SHP77 treated with DMSO at 0.1 percent for 48 hours (cell line): ENCODE results near the gene ALKBH2.
"Not testable (repeated sequence)": the region's sequence is repeated elsewhere in the genome, so short reads cannot be mapped to it uniquely, and the experiment has no call there.

Source experiments
- DNase-seq: peaks from one replicate; lab custom pipeline; 2025; lab: John Stamatoyannopoulos, UW

The ALKBH2 gene

GRCh38 chr12:109065853-109066193 is 27.4 kb downstream of the ALKBH2 start:
- no peak for DNase-seq

DNA sequence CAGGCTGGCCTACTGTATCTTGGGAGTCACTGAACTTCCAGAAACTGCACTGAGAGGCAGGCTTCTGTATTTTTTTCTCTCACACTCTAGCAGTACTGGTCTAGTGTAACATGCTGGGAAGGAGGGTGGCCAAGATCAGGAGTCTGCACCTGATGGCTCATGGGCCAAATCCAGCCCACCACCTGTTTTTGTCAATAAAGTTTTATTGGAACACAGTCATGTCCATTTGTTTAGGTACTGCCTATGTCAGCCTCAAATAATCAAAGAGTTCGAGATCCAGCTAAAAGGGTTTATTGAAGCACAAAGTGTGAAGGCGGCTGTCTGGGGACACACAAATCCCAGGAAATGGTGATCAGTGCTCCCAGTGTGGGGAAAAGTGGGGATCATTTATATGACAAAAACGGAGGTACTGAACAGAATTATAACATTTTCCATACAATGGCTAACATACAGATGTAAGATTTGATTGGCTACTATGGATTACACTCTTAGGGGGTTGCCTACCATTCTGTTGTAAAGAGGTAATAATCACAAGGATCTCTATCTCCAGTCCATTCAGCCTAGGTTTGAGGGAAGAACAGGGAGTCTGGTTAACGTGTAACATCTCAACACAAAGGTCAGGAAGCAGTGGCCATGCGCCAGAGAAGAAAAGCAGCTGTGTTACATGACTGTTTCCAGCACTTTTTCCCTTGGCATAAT is 28.0 kb downstream of the ALKBH2 start:
- DNase-seq, result no peak

DNA sequence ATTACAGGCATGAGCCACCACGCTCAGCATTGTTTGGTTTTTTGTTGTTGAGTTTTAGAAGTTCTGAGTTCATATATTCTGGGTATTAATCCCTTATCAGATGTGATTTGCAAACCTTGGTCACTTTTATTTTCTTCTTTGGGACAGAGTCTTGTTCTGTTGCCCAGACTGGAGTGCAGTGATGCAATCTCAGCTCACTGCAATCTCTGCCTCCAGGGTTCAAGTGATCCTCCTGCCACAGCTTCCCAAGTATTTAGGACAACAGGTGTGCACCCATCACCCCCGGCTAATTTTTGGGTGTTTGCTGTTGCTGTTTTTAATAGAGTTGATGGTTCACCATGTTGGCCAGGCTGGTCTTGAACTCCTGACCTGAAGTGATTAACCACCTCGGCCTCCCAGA is 29.1 kb downstream of the ALKBH2 start:
- DNase-seq, result no peak

DNA sequence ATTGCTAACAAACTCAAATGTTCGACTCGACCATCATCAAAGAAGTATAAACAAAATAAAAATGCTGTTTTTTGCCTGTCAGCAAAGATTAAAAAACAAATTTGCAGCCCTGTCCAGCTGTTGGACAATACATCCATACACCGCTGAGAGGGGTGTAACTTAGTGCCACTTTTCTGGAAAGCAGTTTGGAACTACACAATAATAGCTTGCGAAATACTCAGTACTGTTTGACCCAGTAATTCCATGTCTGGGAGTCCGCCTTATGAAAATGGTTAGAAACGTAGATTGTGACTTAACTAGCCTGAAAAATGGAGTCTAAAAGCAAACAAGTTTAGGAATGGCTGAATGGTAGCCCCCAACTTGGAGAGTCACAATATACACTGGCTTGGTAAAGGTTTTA is 34.5 kb downstream of the ALKBH2 start:
- DNase-seq, result no peak

DNA sequence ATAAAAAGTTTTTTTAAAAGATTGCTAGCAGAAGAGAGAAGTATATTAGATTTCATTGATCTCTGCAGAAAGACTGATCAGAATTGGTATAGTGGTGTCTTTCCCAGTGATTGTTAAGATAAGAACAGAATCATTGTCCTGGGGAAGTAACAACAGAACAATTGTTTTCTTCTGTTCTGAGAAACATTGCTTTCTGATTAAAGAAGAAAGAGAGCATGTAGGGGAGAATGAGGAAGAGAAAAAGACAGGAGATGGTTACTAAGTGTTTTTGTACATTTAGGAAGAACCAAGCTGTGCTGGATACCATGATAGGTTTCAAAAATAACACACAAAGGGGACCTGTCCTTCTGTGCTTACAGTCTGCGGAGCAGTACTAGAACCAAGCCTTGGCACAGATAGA is 35.9 kb downstream of the ALKBH2 start:
- DNase-seq, result no peak

DNA sequence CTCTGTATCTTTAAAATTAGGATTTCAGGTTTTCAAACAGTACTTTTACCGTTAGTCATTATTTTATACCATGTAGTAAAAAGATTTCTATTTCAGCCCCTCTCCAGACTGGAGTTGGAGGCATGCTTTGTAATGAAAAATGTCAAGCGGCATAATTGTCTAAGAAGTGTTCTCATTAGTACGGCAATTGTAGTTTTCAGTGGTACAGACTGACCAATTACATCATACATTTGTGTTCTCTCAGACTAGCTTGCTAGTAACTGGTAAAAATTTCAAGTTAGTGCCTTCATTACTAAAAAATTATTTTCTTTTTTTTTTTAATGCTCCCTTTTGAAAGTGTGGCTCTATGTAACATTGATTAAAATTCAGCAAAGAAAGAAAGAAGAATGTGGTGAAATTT is 36.4 kb downstream of the ALKBH2 start:
- DNase-seq, result no peak

DNA sequence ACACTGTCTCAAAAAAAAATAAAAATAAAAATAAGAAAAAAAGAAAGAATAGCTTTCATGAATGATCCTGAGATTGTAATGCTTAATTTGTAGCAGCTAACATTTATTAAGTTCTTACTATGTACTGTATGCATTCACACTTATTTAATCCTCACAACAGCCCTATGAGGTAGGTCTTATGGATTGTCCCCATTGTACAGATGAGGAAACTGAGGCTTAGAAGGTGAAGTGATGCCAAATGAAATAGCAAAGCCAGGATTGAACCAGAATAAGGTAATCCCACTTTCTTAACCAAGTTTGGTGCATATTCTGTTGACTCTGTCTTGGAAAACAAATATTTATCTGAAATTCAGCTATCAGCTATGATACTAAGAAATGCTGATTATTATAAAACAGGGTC is 38.8 kb downstream of the ALKBH2 start:
- DNase-seq, result no peak

- not testable (repeated sequence) for DNase-seq
Observed at GRCh38 chr12:109054124-109054513, 39.2 kb downstream of the ALKBH2 start.

DNA sequence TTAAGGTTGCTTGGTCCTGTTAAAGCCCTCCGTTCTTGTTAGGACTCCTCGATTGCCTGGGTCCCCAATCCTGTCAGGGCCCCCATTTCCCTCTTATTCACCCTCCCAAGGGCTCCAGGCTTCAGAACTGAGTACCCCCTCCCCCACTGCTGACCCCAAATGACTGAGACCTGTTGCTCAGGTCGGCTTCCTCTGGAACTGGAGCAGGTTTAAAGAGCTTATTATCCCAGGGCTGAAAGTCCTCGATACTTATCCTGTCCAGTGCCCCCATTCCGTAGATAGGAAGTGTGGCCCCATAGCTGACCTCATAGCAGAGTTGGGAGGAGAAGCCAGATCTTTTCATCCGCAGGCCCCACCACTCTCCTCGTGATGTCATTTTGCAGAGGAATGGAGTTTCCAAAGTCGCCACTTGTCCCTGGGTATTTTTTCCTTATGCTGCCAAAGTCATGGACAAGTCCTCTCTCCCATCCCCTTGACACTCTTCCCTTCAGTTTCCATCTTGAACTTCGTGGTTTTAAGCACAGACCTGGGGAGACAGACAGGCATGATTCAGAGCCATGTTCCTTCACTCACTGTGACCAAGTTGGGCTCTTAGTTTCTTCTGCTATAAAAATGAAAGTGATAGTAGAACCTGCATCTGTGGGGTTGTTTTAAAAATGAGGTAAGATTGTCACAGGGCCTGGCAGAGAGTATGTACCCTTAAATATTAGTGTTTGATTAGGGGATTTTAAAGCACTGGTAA is 39.7 kb downstream of the ALKBH2 start:
- DNase-seq, result no peak

DNA sequence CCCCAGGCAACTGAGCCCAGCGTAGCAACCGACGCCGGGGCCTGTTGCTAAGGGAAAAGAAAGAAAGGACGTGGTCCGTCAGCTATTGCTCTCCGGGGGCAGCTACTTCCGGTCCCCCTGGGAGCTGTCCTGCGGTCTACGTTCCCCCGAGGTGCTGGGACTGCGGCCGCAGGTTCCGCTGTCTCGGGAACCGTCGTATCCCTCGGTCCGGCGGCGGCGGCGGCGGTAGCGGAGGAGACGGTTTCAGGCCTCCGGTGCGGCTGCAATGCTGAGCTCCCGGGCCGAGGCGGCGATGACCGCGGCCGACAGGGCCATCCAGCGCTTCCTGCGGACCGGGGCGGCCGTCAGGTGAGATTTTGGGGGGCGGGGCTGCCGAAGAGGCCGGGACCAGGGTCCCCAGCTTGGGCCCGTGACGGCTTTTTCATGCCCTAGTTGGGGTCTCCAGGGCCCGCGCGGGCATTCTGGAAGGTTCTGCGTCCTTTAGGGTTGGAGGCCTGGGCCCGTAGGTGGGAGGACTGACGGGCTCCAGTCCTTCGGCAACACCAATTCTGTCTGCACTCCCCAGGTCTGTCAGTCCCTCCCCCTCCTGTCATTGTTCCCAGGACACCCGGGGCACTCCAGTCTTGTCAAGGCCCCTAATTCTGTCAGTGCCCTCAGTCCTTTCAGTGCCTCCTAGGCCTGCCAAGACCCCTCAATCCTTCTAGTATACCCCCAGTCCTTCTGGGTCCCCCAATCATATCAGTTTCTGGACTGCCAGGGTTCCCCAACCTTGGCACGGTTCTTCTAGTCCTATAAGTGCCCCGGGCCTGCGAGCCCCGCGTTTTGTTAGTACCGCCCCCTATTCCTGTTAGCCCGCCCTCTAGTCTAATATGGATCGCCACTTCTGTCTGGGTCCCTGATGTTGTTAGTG is 40.6 kb downstream of the ALKBH2 start, which contains the start of gene USP30:
Gene USP30, plus strand, starts transcription at position 163 of the 910 bp plus-strand sequence. Its CDS starts 103 bp downstream, at position 266.
- peak; percentile 66 for DNase-seq

DNA sequence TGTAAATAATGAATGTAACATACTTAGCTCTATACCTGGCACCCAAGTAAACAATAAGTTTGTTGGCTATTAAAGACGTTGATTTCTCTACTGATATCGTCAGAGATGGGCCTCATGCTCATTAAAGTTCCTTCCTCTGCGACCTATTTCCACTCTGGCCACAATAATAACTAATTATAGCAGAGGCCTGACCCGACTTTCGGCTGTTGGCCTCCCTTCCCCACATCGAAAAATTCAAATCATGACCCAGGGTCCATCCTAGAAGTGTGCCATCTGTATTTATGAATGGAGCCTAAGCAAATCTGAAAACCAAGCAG is 41.2 kb downstream of the ALKBH2 start:
- no peak for DNase-seq

- not testable (repeated sequence) for DNase-seq
Observed at GRCh38 chr12:109049794-109050193, 43.5 kb downstream of the ALKBH2 start.

GRCh38 chr12:109048706-109049105 is 44.6 kb downstream of the ALKBH2 start:
- not testable (repeated sequence) for DNase-seq

- no peak for DNase-seq
Observed at GRCh38 chr12:109047081-109047805, 46.0 kb downstream of the ALKBH2 start.

DNA sequence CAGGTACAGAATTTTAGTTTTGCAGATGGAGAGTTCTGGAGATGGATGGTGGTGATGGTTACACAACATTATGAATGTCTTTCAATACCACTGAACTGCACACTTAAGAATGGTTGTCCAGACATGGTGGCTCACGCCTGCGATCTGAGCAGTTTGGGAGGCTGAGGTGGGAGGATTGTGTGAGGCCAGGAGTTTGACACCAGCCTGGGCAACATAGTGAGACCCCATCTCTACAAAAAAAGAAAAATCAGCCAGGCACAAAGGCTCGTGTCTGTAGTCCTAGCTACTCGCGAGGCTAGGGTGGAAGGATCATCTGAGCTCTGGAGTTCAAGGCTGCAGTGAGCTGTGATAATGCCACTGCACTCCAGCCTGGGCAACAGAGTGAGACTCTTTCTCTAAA is 49.0 kb downstream of the ALKBH2 start:
- DNase-seq, result no peak
